Ishikawa (cell line): ENCODE measurements around the gene CALD1.

Experiments
- CEBPB ChIP-seq: IDR thresholded peaks from 2 replicates; pipeline ENCODE4 v1.6.1; 2012
- CREB1 ChIP-seq: IDR thresholded peaks from 2 replicates; pipeline ENCODE4 v1.6.1; 2012; ENCODE audit warnings: low read depth
- EGR1 ChIP-seq: IDR thresholded peaks from 2 replicates; pipeline ENCODE4 v1.6.1; 2012
- EP300 ChIP-seq: IDR thresholded peaks from 2 replicates; pipeline ENCODE4 v1.6.1; 2012; ENCODE audit warnings: borderline replicate concordance
- FOXM1 ChIP-seq: IDR thresholded peaks from 2 replicates; pipeline ENCODE4 v1.6.1; 2012; ENCODE audit warnings: low read depth, borderline replicate concordance
- NFIC ChIP-seq: IDR thresholded peaks from 2 replicates; pipeline ENCODE4 v1.6.1; 2012
- RAD21 ChIP-seq: IDR thresholded peaks from 2 replicates; pipeline ENCODE4 v1.6.1; 2012; ENCODE audit warnings: low read depth
- TAF1 ChIP-seq: IDR thresholded peaks from 2 replicates; pipeline ENCODE4 v1.6.1; 2012; ENCODE audit warnings: low read depth, mild to moderate bottlenecking
- TEAD4 ChIP-seq: IDR thresholded peaks from 2 replicates; pipeline ENCODE4 v1.6.1; 2012
- USF1 ChIP-seq: IDR thresholded peaks from 2 replicates; pipeline ENCODE4 v1.6.1; 2012
- YY1 ChIP-seq: IDR thresholded peaks from 2 replicates; pipeline ENCODE4 v1.6.1; 2012; ENCODE audit warnings: low read depth
- ZBTB7A ChIP-seq: IDR thresholded peaks from 2 replicates; pipeline ENCODE4 v1.6.1; 2012; ENCODE audit warnings: low read depth
- TF ChIP-seq, protein P1 (sequence below): IDR thresholded peaks from 2 replicates; pipeline ENCODE4 v1.6.1; 2012
- TF ChIP-seq, protein P2 (sequence below): IDR thresholded peaks from 2 replicates; pipeline ENCODE4 v1.6.1; 2012; ENCODE audit warnings: low read depth, mild to moderate bottlenecking

Gene CALD1

GRCh38 chr7:134995239-134996096, 216.0 kb downstream of the CALD1 start:
- TF ChIP-seq USF1 (no peak), FOXM1 (no peak), TEAD4 (no peak), EP300 (no peak), TAF1 (no peak), EGR1 (no peak), RAD21 (no peak)
- TF ChIP-seq, protein P1, sequence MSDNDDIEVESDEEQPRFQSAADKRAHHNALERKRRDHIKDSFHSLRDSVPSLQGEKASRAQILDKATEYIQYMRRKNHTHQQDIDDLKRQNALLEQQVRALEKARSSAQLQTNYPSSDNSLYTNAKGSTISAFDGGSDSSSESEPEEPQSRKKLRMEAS = no peak
- TF ChIP-seq, protein P2, sequence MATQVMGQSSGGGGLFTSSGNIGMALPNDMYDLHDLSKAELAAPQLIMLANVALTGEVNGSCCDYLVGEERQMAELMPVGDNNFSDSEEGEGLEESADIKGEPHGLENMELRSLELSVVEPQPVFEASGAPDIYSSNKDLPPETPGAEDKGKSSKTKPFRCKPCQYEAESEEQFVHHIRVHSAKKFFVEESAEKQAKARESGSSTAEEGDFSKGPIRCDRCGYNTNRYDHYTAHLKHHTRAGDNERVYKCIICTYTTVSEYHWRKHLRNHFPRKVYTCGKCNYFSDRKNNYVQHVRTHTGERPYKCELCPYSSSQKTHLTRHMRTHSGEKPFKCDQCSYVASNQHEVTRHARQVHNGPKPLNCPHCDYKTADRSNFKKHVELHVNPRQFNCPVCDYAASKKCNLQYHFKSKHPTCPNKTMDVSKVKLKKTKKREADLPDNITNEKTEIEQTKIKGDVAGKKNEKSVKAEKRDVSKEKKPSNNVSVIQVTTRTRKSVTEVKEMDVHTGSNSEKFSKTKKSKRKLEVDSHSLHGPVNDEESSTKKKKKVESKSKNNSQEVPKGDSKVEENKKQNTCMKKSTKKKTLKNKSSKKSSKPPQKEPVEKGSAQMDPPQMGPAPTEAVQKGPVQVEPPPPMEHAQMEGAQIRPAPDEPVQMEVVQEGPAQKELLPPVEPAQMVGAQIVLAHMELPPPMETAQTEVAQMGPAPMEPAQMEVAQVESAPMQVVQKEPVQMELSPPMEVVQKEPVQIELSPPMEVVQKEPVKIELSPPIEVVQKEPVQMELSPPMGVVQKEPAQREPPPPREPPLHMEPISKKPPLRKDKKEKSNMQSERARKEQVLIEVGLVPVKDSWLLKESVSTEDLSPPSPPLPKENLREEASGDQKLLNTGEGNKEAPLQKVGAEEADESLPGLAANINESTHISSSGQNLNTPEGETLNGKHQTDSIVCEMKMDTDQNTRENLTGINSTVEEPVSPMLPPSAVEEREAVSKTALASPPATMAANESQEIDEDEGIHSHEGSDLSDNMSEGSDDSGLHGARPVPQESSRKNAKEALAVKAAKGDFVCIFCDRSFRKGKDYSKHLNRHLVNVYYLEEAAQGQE = no peak

- TF ChIP-seq TEAD4 = no peak
- TF ChIP-seq FOXM1 = no peak
Measured at GRCh38 chr7:134996097-134996550, 216.7 kb downstream of the CALD1 start.

DNA sequence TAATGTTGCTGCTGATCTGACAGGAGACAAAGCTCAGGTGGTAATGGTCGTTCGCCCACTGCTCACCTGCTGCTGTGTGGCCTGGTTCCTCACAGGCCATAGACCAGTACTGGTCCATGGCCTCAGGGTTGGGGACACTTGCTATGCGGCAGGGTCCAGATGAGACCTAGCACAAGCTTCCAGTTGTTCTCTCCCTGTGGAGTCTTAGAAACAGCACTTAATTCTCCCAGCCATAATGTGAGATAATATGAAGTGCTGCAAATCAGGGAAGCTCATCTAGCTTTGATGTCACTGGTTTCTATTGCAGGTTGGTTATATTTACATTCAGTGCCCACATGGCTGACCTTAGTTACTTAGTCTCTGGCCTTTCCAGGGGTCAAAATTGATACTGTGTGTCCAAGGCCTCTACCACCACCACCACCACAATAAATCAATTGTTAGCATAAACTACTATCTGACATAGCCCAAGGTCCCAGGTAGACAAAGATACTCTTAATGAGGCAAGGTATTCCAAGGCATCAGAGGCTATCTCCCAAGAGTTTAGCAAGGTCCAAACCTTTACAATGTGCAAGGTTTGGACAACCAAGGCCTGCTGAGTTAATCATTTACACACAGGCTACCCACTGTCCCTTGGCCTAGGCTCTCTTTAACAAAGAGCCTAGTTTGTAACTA, 217.9 kb downstream of the CALD1 start:
- no peak for TF ChIP-seq RAD21
- TF ChIP-seq FOXM1 = no peak
- TF ChIP-seq CEBPB = no peak
- TF ChIP-seq USF1 = no peak
- TF ChIP-seq ZBTB7A = no peak
- TF ChIP-seq, protein P2 = no peak
- TF ChIP-seq EGR1 = no peak
- no peak for TF ChIP-seq TEAD4
- TF ChIP-seq, protein P1 = no peak
- TF ChIP-seq EP300 = no peak

- TF ChIP-seq ZBTB7A = no peak
- no peak for TF ChIP-seq RAD21
- TF ChIP-seq USF1 = no peak
- TF ChIP-seq FOXM1 = no peak
- TF ChIP-seq EGR1 = no peak
Measured at GRCh38 chr7:134999136-134999535, 219.7 kb downstream of the CALD1 start.

GRCh38 chr7:135001390-135002165, 222.1 kb downstream of the CALD1 start:
- TF ChIP-seq, protein P2 = no peak
- TF ChIP-seq YY1 (no peak), CREB1 (no peak), TEAD4 (no peak), USF1 (no peak), EGR1 (no peak), TAF1 (no peak), CEBPB (no peak), EP300 (no peak), NFIC (no peak), RAD21 (no peak)
- TF ChIP-seq, protein P1 = no peak
